ENCODE data around the gene ASF1B. TPM values are rescaled to one million over a fixed set of nuclear protein-coding genes. Genes with fewer than 3 reads are reported as not detected.

The ASF1B gene
- polyA plus RNA-seq, 6 donors from 2014 or later: 1.8 to 4.1 (median 2.5) TPM

GRCh38 chr19:14142262-14143190 lies 6.1 kb upstream of the ASF1B start:
- Mint-ChIP-seq H3K36me3 (no peaks in the 10 kb centered on the region), H3K9me3 (no peaks in the 10 kb centered on the region), H3K4me1 (peaks cover 23 to 33% (median 23%) of the 10 kb centered on the region in 3 donors), H3K4me3 (no peak overlapping the region), H3K27me3 (no peaks in the 10 kb centered on the region), H3K27ac (no peak overlapping the region)
- DNase-seq (no peak), ATAC-seq (ENCODE audit: low read depth in 2 of 2) (no peak)

GRCh38 chr19:14141041-14141440 lies 4.7 kb upstream of the ASF1B start:
- Mint-ChIP-seq H3K4me1 (peaks cover 16 to 24% (median 20%) of the 10 kb centered on the region in 3 donors), H3K9me3 (no peaks in the 10 kb centered on the region), H3K36me3 (no peaks in the 10 kb centered on the region), H3K27me3 (no peaks in the 10 kb centered on the region), H3K27ac (no peak overlapping the region), H3K4me3 (peak overlapping the region in 1 of 8 donors; percentile 30)
- no peak for ATAC-seq (ENCODE audit: low read depth in 2 of 2)
- no peak for DNase-seq

- DNase-seq: no peak
- Mint-ChIP-seq H3K36me3 (no peaks in the 10 kb centered on the region), H3K9me3 (no peaks in the 10 kb centered on the region), H3K27me3 (no peaks in the 10 kb centered on the region), H3K27ac (peak overlapping the region in 2 of 6 donors; percentile 9 to 60), H3K4me1 (peaks cover 22 to 25% (median 22%) of the 10 kb centered on the region in 3 donors), H3K4me3 (peak overlapping the region in 6 of 8 donors; percentile 6 to 65 (median 36))
- ATAC-seq (ENCODE audit: low read depth in 2 of 2): no peak
Measured at GRCh38 chr19:14139944-14140343, 3.6 kb upstream of the ASF1B start.

- H3K4me1 Mint-ChIP-seq: peaks cover 20 to 28% (median 28%) of the 10 kb centered on the region in 3 donors
- H3K9me3 Mint-ChIP-seq: no peaks in the 10 kb centered on the region
- peak overlapping the region; percentile 49 to 97 (median 76) for H3K4me3 Mint-ChIP-seq
- no peaks in the 10 kb centered on the region for H3K36me3 Mint-ChIP-seq
- H3K27me3 Mint-ChIP-seq: no peaks in the 10 kb centered on the region
- no peak for ATAC-seq (ENCODE audit: low read depth in 2 of 2)
- peak overlapping the region in 4 of 6 donors; percentile 15 to 85 (median 74) for H3K27ac Mint-ChIP-seq
- no peak for DNase-seq
Measured at GRCh38 chr19:14138576-14139265, 2.3 kb upstream of the ASF1B start.

GRCh38 chr19:14135985-14136508 lies 342 bp downstream of the ASF1B start:
- Mint-ChIP-seq H3K27me3 (no peaks in the 10 kb centered on the region), H3K4me3 (peak overlapping the region; percentile 77 to 98 (median 90)), H3K36me3 (no peaks in the 10 kb centered on the region), H3K4me1 (peaks cover 19 to 28% (median 20%) of the 10 kb centered on the region in 3 donors), H3K9me3 (no peaks in the 10 kb centered on the region), H3K27ac (peak overlapping the region in 4 of 6 donors; percentile 83 to 96 (median 90))
- ATAC-seq (ENCODE audit: low read depth in 2 of 2): no peak
- no peak for DNase-seq

- H3K27me3 Mint-ChIP-seq: no peaks in the 10 kb centered on the region
- no peaks in the 10 kb centered on the region for H3K9me3 Mint-ChIP-seq
- peak overlapping the region; percentile 75 to 89 (median 80) for H3K4me3 Mint-ChIP-seq
- no peak for DNase-seq
- peaks cover 17 to 28% (median 20%) of the 10 kb centered on the region in 3 donors for H3K4me1 Mint-ChIP-seq
- no peaks in the 10 kb centered on the region for H3K36me3 Mint-ChIP-seq
- H3K27ac Mint-ChIP-seq: peak overlapping the region in 3 of 6 donors; percentile 29 to 87 (median 84)
- no peak for ATAC-seq (ENCODE audit: low read depth in 2 of 2)
Measured at GRCh38 chr19:14135355-14135754, 1.0 kb downstream of the ASF1B start.

GRCh38 chr19:14127929-14128509 lies 8.4 kb downstream of the ASF1B start:
- H3K9me3 Mint-ChIP-seq: no peaks in the 10 kb centered on the region
- H3K4me3 Mint-ChIP-seq: no peak overlapping the region
- no peaks in the 10 kb centered on the region for H3K27me3 Mint-ChIP-seq
- H3K4me1 Mint-ChIP-seq: peaks cover 0 to 5% (median 0%) of the 10 kb centered on the region in 3 donors
- peak overlapping the region in 1 of 6 donors; percentile 13 for H3K27ac Mint-ChIP-seq
- H3K36me3 Mint-ChIP-seq: no peaks in the 10 kb centered on the region
- ATAC-seq (ENCODE audit: low read depth in 2 of 2) (no peak), DNase-seq (no peak)

- Mint-ChIP-seq H3K27ac (no peak overlapping the region), H3K4me1 (peaks cover 0 to 5% (median 0%) of the 10 kb centered on the region in 3 donors), H3K9me3 (no peaks in the 10 kb centered on the region), H3K4me3 (no peak overlapping the region), H3K36me3 (no peaks in the 10 kb centered on the region), H3K27me3 (no peaks in the 10 kb centered on the region)
- ATAC-seq (ENCODE audit: low read depth in 2 of 2) (no peak), DNase-seq (no peak)
Measured at GRCh38 chr19:14127176-14127575, 9.2 kb downstream of the ASF1B start.

GRCh38 chr19:14122924-14123323 lies 13.5 kb downstream of the ASF1B start:
- Mint-ChIP-seq H3K4me1 (peaks cover 8 to 12% (median 11%) of the 10 kb centered on the region in 3 donors), H3K27me3 (no peaks in the 10 kb centered on the region), H3K4me3 (no peak overlapping the region), H3K27ac (no peak overlapping the region), H3K36me3 (no peaks in the 10 kb centered on the region), H3K9me3 (no peaks in the 10 kb centered on the region)
- DNase-seq: no peak
- ATAC-seq (ENCODE audit: low read depth in 2 of 2): no peak

GRCh38 chr19:14120497-14120780 lies 15.9 kb downstream of the ASF1B start:
- ATAC-seq (ENCODE audit: low read depth in 2 of 2) (no peak), DNase-seq (no peak)
- H3K4me1 Mint-ChIP-seq: peaks cover 27 to 30% (median 29%) of the 10 kb centered on the region in 3 donors
- peak overlapping the region in 1 of 8 donors; percentile 68 for H3K4me3 Mint-ChIP-seq
- H3K36me3 Mint-ChIP-seq: no peaks in the 10 kb centered on the region
- no peaks in the 10 kb centered on the region for H3K9me3 Mint-ChIP-seq
- no peak overlapping the region for H3K27ac Mint-ChIP-seq
- no peaks in the 10 kb centered on the region for H3K27me3 Mint-ChIP-seq

GRCh38 chr19:14119644-14120496 lies 16.5 kb downstream of the ASF1B start:
- no peaks in the 10 kb centered on the region for H3K27me3 Mint-ChIP-seq
- no peaks in the 10 kb centered on the region for H3K36me3 Mint-ChIP-seq
- H3K4me3 Mint-ChIP-seq: peak overlapping the region in 4 of 8 donors; percentile 68 to 94 (median 81)
- DNase-seq: no peak
- H3K4me1 Mint-ChIP-seq: peaks cover 31 to 35% (median 32%) of the 10 kb centered on the region in 3 donors
- H3K9me3 Mint-ChIP-seq: no peaks in the 10 kb centered on the region
- H3K27ac Mint-ChIP-seq: no peak overlapping the region
- ATAC-seq (ENCODE audit: low read depth in 2 of 2): no peak

- Mint-ChIP-seq H3K9me3 (no peaks in the 10 kb centered on the region), H3K4me1 (peaks cover 35 to 39% (median 37%) of the 10 kb centered on the region in 3 donors), H3K36me3 (no peaks in the 10 kb centered on the region), H3K27ac (peak overlapping the region in 4 of 6 donors; percentile 76 to 100 (median 98)), H3K4me3 (peak overlapping the region; percentile 91 to 97 (median 94)), H3K27me3 (no peaks in the 10 kb centered on the region)
- DNase-seq (no peak), ATAC-seq (ENCODE audit: low read depth in 2 of 2) (no peak)
Measured at GRCh38 chr19:14119146-14119545, 17.2 kb downstream of the ASF1B start.
